Measurements from ENCODE around the gene SLC35A4.

DNA sequence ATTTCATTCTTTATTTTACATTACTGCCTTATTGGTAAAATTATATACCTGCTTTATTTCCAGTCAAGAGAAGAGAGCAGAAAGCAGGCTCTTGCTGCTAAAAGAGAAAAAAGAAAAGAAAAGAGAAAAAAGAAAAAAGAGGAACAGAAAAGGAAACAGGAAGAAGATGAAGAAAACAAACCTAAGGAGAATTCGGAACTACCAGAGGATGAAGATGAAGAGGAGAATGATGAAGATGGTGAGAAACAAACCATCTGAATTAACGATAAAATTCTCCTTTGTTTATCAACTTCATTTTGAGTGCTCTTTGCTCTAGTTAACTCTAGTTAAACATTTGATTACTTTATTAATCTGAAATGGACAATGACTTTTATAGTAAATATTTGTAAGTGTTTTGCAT, 40.6 kb upstream of the SLC35A4 start:
- TF ChIP-seq CTCF (IDR thresholded peaks at IDR 0.05) (no peak), POLR2A (IDR thresholded peaks at IDR 0.05) (no peak)

All from heart left ventricle (tissue), 13 donors.